Ovary (tissue), 9 donors: ENCODE measurements around the gene SECTM1. TPM values are rescaled to one million over a fixed set of nuclear protein-coding genes. Genes with fewer than 3 reads are reported as not detected.

Experiments used
- DNase-seq, 5 donors: peaks; one replicate each; pipeline ENCODE4 v3.0.0-alpha.2; 2019 to 2020
- H3K27ac ChIP-seq, 2 donors: fragments of 200-600 bp; one replicate each; pipeline versions ENCODE4 v1.5.1 to v1.8.0; 2019 to 2022
- H3K27me3 ChIP-seq: fragments of 200-600 bp; one replicate; pipeline ENCODE4 v1.8.0; 2022
- H3K36me3 ChIP-seq: fragments of 200-600 bp; sonication (generic); one replicate; pipeline ENCODE4 v1.5.1; 2019
- H3K4me1 ChIP-seq: one replicate; pipeline ENCODE4 v1.8.1; 2013; ENCODE audit warnings: mild to moderate bottlenecking, moderate library complexity; ENCODE audit not compliant: insufficient read depth
- H3K4me3 ChIP-seq: fragments of 200-600 bp; sonication (generic); one replicate; pipeline ENCODE4 v1.5.1; 2017
- H3K9me3 ChIP-seq, 2 donors: fragments of 200-600 bp in 1 of 2; sonication (generic) in 1 of 2; one replicate each; pipeline versions ENCODE4 v1.5.1 to v1.8.1; 2013 to 2019; ENCODE audit warnings: mild to moderate bottlenecking in 1 of 2, moderate library complexity in 1 of 2
- CTCF ChIP-seq, 3 donors: fragments of 450-650 bp in 2 of 3; fragments of 200-600 bp in 1 of 3; IDR thresholded peaks; one replicate each; pipeline versions ENCODE4 v1.5.1 to v1.8.0; 2016 to 2022; ENCODE audit warnings: antibody characterized with exemption in 3 of 3, mild to moderate bottlenecking in 1 of 3
- EP300 ChIP-seq: sonication (generic); formaldehyde crosslinking; IDR thresholded peaks from one replicate; pipeline ENCODE4 v1.6.1; 2017; ENCODE audit warnings: antibody characterized with exemption
- POLR2A ChIP-seq: fragments of 450-650 bp; IDR thresholded peaks from one replicate; pipeline ENCODE4 v1.6.1; 2017; ENCODE audit warnings: antibody characterized with exemption, mild to moderate bottlenecking, moderate library complexity
- WGBS, 3 donors: extraction: QIAGEN DNeasy Blood & Tissue Kit in 1 of 3; methylation state at CpG; one replicate each; pipeline versions ENCODE4 v1.1.5 to v1.1.7; 2013 to 2017; 5-methylcytosine and 5-hydroxymethylcytosine counted together
- intact Hi-C, 4 donors: fragments of 100-400 bp; cut with DNase I; formaldehyde crosslinking; loops; one replicate each; pipeline versions ENCODE4 v1.11.0 to v1.15.1; 2022 to 2023
- polyA plus RNA-seq, 2 donors: library from polyadenylated mRNA; stranded (reverse); fragments of 200-250 nt in 1 of 2; fragments of 350-450 nt in 1 of 2; fragmentation: Illumina TruSeq in 1 of 2; extraction: RNeasy Lipid Tissue Mini Kit (QIAGEN cat#74804) in 1 of 2; gene quantifications; one replicate each; pipeline ENCODE4 v1.2.3, GENCODE V29; 2013 to 2014
- total RNA-seq, 7 donors: library from RNA; depleted of rRNA in 2 of 7; stranded (reverse); fragments of >200 nt in 2 of 7; fragmentation: NEBNext Ultra II Directional in 3 of 7; extraction: Animal tissue kit (Norgen Biotek cat#: 25700) in 3 of 7; gene quantifications; one replicate each; pipeline versions ENCODE4 v1.1.0 to v1.2.4, GENCODE V29; 2016 to 2023
- donor health status: DM: no; HTN: no; CAD: no; lungs with moderate emphysema.
- donor health status: DM: no; HTN: no; CAD: no.
- donor health status: Bipolar disorder and iron deficiency.
- donor health status: DM: yes; HTN: yes; CAD: no.
- donor health status: DM: no; HTN: no; CAD: no.
- donor health status: DM: yes; HTN: yes; CAD: no.

Gene SECTM1
- total and polyA plus RNA-seq, 9 donors: 2.1 to 20.8 (median 7.9) TPM

GRCh38 chr17:82287013-82287867, 46.3 kb downstream of the SECTM1 start:
- no peaks in the 10 kb centered on the region for H3K9me3 ChIP-seq
- no peaks in the 10 kb centered on the region for H3K27me3 ChIP-seq
- 92 to 93% (median 92%) methylated on average over 9 of the region's 9 CpGs for WGBS, 3 donors
- H3K4me3 ChIP-seq: no peak overlapping the region
- H3K36me3 ChIP-seq: no peaks in the 10 kb centered on the region
- DNase-seq: no peak
- intact Hi-C loops: no loop called here
- no peak for TF ChIP-seq CTCF (IDR thresholded peaks at IDR 0.05)
- no peak for TF ChIP-seq EP300
- TF ChIP-seq POLR2A: no peak
- no peak overlapping the region for H3K27ac ChIP-seq
- H3K4me1 ChIP-seq: peaks cover 13% of the 10 kb centered on the region

GRCh38 chr17:82285141-82285540, 48.4 kb downstream of the SECTM1 start:
- Histone ChIP-seq H3K27me3 (no peaks in the 10 kb centered on the region), H3K27ac (no peak overlapping the region), H3K9me3 (no peaks in the 10 kb centered on the region), H3K4me1 (peaks cover 9% of the 10 kb centered on the region), H3K36me3 (no peaks in the 10 kb centered on the region), H3K4me3 (no peak overlapping the region)
- no peak for DNase-seq
- no peak for TF ChIP-seq CTCF (IDR thresholded peaks at IDR 0.05)
- intact Hi-C loops: no loop called here
- WGBS, 3 donors: 25 to 30% (median 25%) methylated on average over 8 of the region's 8 CpGs

- H3K9me3 ChIP-seq: no peaks in the 10 kb centered on the region
- intact Hi-C loops: no loop called here
- no peak for TF ChIP-seq CTCF (IDR thresholded peaks at IDR 0.05)
- TF ChIP-seq EP300: no peak
- no peak for TF ChIP-seq POLR2A
- H3K27me3 ChIP-seq: no peaks in the 10 kb centered on the region
- H3K4me3 ChIP-seq: no peak overlapping the region
- H3K4me1 ChIP-seq: peaks cover 7% of the 10 kb centered on the region
- 29 to 32% (median 30%) methylated on average over 13 of the region's 13 CpGs for whole genome bisulfite sequencing, 3 donors
- no peak for DNase-seq
- no peaks in the 10 kb centered on the region for H3K36me3 ChIP-seq
- no peak overlapping the region for H3K27ac ChIP-seq
Measured at GRCh38 chr17:82283208-82283749, 50.3 kb downstream of the SECTM1 start.

- intact Hi-C loops: no loop called here
- whole genome bisulfite sequencing, 3 donors: 79 to 87% (median 84%) methylated on average over 21 to 25 of the region's 25 CpGs
- H3K4me3 ChIP-seq: no peak overlapping the region
Measured at GRCh38 chr17:82282239-82283207, 51.0 kb downstream of the SECTM1 start.

More at GRCh38 chr17:82282239-82283207, 51.0 kb downstream of the SECTM1 start:
- H3K27me3 ChIP-seq: no peaks in the 10 kb centered on the region
- no peak for DNase-seq
- no peaks in the 10 kb centered on the region for H3K36me3 ChIP-seq
- TF ChIP-seq EP300 (no peak), CTCF (IDR thresholded peaks at IDR 0.05) (no peak), POLR2A (no peak)
- no peak overlapping the region for H3K27ac ChIP-seq
- no peaks in the 10 kb centered on the region for H3K9me3 ChIP-seq
- H3K4me1 ChIP-seq: peaks cover under 1% of the 10 kb centered on the region
